Endothelial cell of hepatic sinusoid (primary cell): Measurements from ENCODE around the gene OTOF.

Experiments used
- in situ Hi-C: cut with HindIII; loops from 2 replicates; pipeline ENCODE4 v1.10.0; 2017; ENCODE audit warnings: low sequenced_read_pairs

OTOF gene

GRCh38 chr2:26503231-26503880 lies 25.4 kb upstream of the OTOF start:
- in situ Hi-C loops: no loop called here

- in situ Hi-C loops: no loop called here
Observed at GRCh38 chr2:26500406-26500805, 22.5 kb upstream of the OTOF start.

- in situ Hi-C loops: loop anchor here (5.0 kb wide), 2 partner anchors 36 to 38 kb away; no protein-coding TSS in a partner anchor
Observed at GRCh38 chr2:26495705-26496297, 17.9 kb upstream of the OTOF start.

GRCh38 chr2:26494891-26495290 lies 17.0 kb upstream of the OTOF start:
- in situ Hi-C loops: loop anchor here (5.0 kb wide), 2 partner anchors 37 to 38 kb away; no protein-coding TSS in a partner anchor

- in situ Hi-C loops: no loop called here
Observed at GRCh38 chr2:26494199-26494598, 16.3 kb upstream of the OTOF start.

GRCh38 chr2:26493566-26493965 lies 15.6 kb upstream of the OTOF start:
- in situ Hi-C loops: no loop called here

GRCh38 chr2:26492749-26493515 lies 15.0 kb upstream of the OTOF start:
- in situ Hi-C loops: no loop called here

- in situ Hi-C loops: no loop called here
Observed at GRCh38 chr2:26491563-26492167, 13.7 kb upstream of the OTOF start.

GRCh38 chr2:26489213-26489850 lies 11.4 kb upstream of the OTOF start:
- in situ Hi-C loops: no loop called here

GRCh38 chr2:26488463-26489212 lies 10.7 kb upstream of the OTOF start:
- in situ Hi-C loops: no loop called here

- in situ Hi-C loops: no loop called here
Observed at GRCh38 chr2:26487192-26487591, 9.3 kb upstream of the OTOF start.

GRCh38 chr2:26486789-26487188 lies 8.9 kb upstream of the OTOF start:
- in situ Hi-C loops: no loop called here

- in situ Hi-C loops: no loop called here
Observed at GRCh38 chr2:26485725-26486418, 7.9 kb upstream of the OTOF start.

- in situ Hi-C loops: no loop called here
Observed at GRCh38 chr2:26485099-26485498, 7.2 kb upstream of the OTOF start.

GRCh38 chr2:26484579-26484978 lies 6.7 kb upstream of the OTOF start:
- in situ Hi-C loops: no loop called here

- in situ Hi-C loops: no loop called here
Observed at GRCh38 chr2:26483957-26484565, 6.1 kb upstream of the OTOF start.

- in situ Hi-C loops: no loop called here
Observed at GRCh38 chr2:26483516-26483915, 5.6 kb upstream of the OTOF start.

GRCh38 chr2:26483027-26483326 lies 5.1 kb upstream of the OTOF start:
- in situ Hi-C loops: no loop called here

GRCh38 chr2:26482211-26483026 lies 4.5 kb upstream of the OTOF start:
- in situ Hi-C loops: no loop called here
